KOPT-K1 (cell line): ENCODE measurements around the gene CDH4.
A peak's percentile ranks its signal among the peaks of the same experiment; 100 is the strongest.

Experiments
- H3K27ac ChIP-seq: fragments of 200-600 bp; sonication (generic); 2 replicates; pipeline ENCODE4 v1.5.1; 2016; ENCODE audit warnings: antibody characterized with exemption, mild to moderate bottlenecking, low read depth, low read length; ENCODE audit not compliant: poor library complexity, severe bottlenecking
- H3K36me3 ChIP-seq: fragments of 200-600 bp; sonication (generic); 2 replicates; pipeline ENCODE4 v1.5.1; 2017; ENCODE audit warnings: antibody characterized with exemption, mild to moderate bottlenecking, low read length, moderate library complexity; ENCODE audit not compliant: insufficient read depth
- H3K9me3 ChIP-seq: fragments of 200-600 bp; sonication (generic); 2 replicates; pipeline ENCODE4 v1.5.1; 2017; ENCODE audit warnings: antibody characterized with exemption, low read length, mild to moderate bottlenecking; ENCODE audit not compliant: insufficient read depth, poor library complexity, severe bottlenecking

The CDH4 gene

DNA sequence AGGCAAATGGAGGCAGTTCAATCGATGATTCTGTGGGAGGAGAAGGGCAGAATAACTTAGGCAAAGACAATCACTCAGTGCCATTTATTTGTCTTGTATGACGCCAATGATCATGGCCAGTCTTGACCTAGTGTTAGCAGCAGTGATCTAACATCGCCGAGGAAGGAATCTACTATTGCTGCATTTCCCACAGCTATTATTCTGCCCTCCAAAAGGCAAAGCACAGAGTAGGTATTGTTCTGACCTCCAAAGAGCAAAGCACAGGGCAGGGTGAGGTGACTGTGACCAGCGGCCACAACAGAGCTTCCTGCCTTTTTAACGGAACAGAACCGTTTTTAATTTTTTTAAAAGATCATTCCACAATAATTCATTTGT, 235.9 kb downstream of the CDH4 start:
- Histone ChIP-seq H3K36me3 (no peaks in the 10 kb centered on the region), H3K27ac (no peak overlapping the region), H3K9me3 (no peaks in the 10 kb centered on the region)

GRCh38 chr20:61490721-61491120, 238.7 kb downstream of the CDH4 start:
- Histone ChIP-seq H3K36me3 (no peaks in the 10 kb centered on the region), H3K27ac (no peak overlapping the region), H3K9me3 (no peaks in the 10 kb centered on the region)

- H3K9me3 ChIP-seq: no peaks in the 10 kb centered on the region
Measured at GRCh38 chr20:61492065-61492464, 240.0 kb downstream of the CDH4 start.

GRCh38 chr20:61493798-61494305, 241.8 kb downstream of the CDH4 start:
- Histone ChIP-seq H3K36me3 (no peaks in the 10 kb centered on the region), H3K27ac (no peak overlapping the region), H3K9me3 (no peaks in the 10 kb centered on the region)

More at GRCh38 chr20:61492065-61492464, 240.0 kb downstream of the CDH4 start:
- Histone ChIP-seq H3K27ac (no peak overlapping the region), H3K36me3 (no peaks in the 10 kb centered on the region)

DNA sequence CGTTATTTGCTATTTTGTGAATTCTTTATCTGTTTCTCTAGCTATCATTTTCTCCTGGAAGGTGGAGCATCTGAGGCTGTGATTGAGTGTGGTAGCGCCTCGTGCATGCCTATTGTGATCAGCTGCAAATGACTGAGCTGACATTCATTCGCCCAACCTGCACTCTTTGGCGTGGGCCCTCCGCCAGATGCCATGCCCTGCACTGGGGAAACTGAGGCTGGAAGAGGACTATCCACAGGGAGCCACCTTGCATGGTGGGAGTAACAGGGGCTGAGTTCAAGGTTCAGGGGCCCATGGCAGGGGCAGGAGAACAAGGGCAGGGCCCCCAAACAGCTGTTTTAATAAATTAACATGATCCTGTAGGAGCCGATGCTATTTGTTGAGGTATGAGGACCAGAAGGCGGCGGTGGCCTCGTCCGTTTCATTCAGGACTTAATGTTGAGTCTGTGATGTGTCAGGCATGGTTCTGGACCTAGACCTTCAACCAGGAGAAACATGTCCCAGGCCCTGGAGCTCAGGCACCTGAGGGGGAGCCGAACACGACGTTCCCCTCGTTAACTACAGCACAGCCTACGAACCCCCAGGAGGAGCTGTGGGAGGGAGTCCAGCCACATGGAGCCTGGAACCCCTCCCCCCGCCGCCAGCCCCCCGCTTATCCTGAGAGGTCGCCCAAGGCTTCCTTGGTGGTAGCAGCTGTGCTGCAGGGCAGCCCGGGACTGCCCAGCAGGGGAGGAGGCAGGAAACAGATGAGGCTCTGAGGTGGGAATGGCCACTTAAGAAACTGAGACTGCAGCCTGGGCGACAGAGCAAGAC, 242.9 kb downstream of the CDH4 start:
- Histone ChIP-seq H3K36me3 (no peaks in the 10 kb centered on the region), H3K27ac (no peak overlapping the region), H3K9me3 (no peaks in the 10 kb centered on the region)

DNA sequence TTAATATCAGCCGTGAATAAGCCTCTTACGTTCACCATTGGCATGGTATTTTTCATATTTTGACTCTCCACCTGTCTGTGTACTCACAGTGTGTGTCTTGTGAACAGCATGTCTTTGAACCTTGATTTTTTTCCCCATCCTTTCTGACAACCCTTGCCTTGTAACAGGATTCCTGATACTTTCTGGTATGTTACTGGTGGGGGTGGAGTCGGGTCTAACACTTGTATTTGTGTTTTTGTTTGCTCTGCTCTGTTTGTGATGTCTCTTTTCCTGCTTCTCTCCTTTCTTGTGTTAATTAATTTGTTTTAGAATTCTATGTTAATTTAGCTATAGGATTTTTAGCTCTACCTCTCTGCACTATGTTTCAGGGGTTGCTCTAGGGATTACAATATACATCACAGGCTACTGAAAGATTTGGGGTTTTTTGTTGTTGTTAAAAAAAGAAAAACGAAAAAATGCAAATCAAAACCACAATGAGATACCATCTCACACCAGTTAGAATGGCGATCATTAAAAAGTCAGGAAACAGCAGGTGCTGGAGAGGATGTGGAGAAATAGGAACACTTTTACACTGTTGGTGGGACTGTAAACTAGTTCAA, 245.1 kb downstream of the CDH4 start:
- Histone ChIP-seq H3K27ac (peak overlapping the region; percentile 78), H3K9me3 (no peaks in the 10 kb centered on the region)

GRCh38 chr20:61499859-61500554, 247.9 kb downstream of the CDH4 start:
- Histone ChIP-seq H3K27ac (peak overlapping the region; percentile 98), H3K9me3 (no peaks in the 10 kb centered on the region), H3K36me3 (peaks cover 6% of the 10 kb centered on the region; the same call in 1 of the 2 replicates)

More for the DNA sequence above, 245.1 kb downstream of the CDH4 start:
- H3K36me3 ChIP-seq: no peaks in the 10 kb centered on the region

DNA sequence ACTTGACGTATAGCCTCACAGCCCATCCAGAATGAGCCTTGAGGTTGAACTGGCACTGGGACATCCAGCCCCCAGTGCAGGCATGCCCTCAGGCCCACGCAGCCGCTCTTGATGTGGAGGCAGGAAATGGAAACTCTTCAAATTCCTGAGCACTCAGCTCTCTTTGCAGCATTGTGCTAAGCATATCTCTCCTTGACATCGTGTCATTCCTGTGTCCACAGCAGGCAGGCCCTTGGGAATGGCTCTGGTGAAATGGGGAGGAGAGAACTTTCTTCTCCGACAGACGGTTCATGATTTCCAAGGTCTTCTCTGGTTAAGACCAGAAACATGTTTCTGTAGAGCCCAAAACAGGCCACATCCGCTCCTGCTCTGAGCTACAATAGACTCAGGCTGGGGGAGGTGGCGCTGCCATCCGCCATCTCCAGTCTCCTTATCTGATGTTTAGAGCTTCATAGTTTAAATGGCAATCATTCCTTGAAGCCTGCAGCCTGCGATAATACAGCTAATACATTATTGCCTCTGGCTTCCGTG, 248.8 kb downstream of the CDH4 start:
- Histone ChIP-seq H3K36me3 (peaks cover 6% of the 10 kb centered on the region; the same call in 1 of the 2 replicates), H3K27ac (peak overlapping the region; percentile 98), H3K9me3 (no peaks in the 10 kb centered on the region)

DNA sequence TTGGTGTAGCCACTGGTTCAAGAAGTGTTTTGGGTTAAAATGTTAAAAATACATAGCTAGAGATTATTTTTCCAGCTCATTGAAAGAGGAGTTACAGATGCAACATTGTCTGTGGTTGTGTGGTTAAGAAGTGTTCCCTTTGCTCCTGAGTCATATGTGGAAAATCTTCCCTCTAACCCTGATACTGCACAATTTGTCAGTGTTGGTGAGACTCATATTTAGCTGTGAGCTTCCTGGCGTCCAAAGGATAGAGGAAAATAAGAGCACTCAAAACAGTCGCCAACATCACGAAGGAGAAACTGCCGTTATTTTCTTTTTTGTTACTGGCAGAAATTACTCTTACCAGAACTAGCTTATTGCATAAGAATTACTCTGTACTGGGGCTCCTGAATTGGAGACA, 250.4 kb downstream of the CDH4 start:
- Histone ChIP-seq H3K27ac (peak overlapping the region; percentile 98), H3K9me3 (no peaks in the 10 kb centered on the region)

GRCh38 chr20:61503106-61503505, 251.0 kb downstream of the CDH4 start:
- Histone ChIP-seq H3K9me3 (no peaks in the 10 kb centered on the region), H3K36me3 (peaks cover 6% of the 10 kb centered on the region; the same call in 1 of the 2 replicates), H3K27ac (peak overlapping the region; percentile 15)

More for the DNA sequence above, 250.4 kb downstream of the CDH4 start:
- peaks cover 6% of the 10 kb centered on the region; the same call in 1 of the 2 replicates for H3K36me3 ChIP-seq

GRCh38 chr20:61505508-61505907, 253.4 kb downstream of the CDH4 start:
- H3K27ac ChIP-seq: no peak overlapping the region
- H3K36me3 ChIP-seq: peaks cover 6% of the 10 kb centered on the region; the same call in 1 of the 2 replicates
- H3K9me3 ChIP-seq: no peaks in the 10 kb centered on the region

DNA sequence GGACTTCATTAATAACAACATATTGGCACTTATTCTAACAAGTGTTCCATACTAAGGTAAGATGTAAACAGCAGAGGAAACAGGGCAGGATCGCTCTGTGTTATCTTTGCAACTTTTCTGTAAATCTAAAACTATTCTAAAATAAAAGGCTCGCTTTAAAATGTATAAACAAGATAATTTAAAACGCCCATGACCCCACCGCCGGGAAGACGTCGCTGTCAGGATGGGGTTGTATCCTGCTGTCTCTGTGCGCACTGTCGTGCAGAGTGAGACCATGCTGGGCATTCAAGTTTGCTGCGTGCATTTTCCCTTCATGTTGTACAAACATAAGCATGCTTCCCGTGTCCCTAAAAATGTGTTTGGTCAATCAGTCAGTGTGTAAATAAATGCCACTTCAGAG, 255.7 kb downstream of the CDH4 start:
- Histone ChIP-seq H3K36me3 (peaks cover 6% of the 10 kb centered on the region; the same call in 1 of the 2 replicates), H3K9me3 (no peaks in the 10 kb centered on the region), H3K27ac (no peak overlapping the region)

GRCh38 chr20:61508301-61509096, 256.4 kb downstream of the CDH4 start:
- Histone ChIP-seq H3K9me3 (no peaks in the 10 kb centered on the region), H3K27ac (no peak overlapping the region), H3K36me3 (peaks cover 6% of the 10 kb centered on the region; the same call in 1 of the 2 replicates)

- no peaks in the 10 kb centered on the region for H3K9me3 ChIP-seq
- no peaks in the 10 kb centered on the region; the same call in 1 of the 2 replicates for H3K36me3 ChIP-seq
- H3K27ac ChIP-seq: no peak overlapping the region
Measured at GRCh38 chr20:61510778-61511330, 258.8 kb downstream of the CDH4 start.
